NCI-H1417 treated with DMSO at 0.1 percent for 48 hours (cell line): ENCODE data around the gene ROPN1B.
"Not testable (repeated sequence)": the region's sequence is repeated elsewhere in the genome, so short reads cannot be mapped to it uniquely, and the experiment has no call there.

Experiments
- DNase-seq: peaks from one replicate; lab custom pipeline; 2025; lab: John Stamatoyannopoulos, UW

Gene ROPN1B

DNA sequence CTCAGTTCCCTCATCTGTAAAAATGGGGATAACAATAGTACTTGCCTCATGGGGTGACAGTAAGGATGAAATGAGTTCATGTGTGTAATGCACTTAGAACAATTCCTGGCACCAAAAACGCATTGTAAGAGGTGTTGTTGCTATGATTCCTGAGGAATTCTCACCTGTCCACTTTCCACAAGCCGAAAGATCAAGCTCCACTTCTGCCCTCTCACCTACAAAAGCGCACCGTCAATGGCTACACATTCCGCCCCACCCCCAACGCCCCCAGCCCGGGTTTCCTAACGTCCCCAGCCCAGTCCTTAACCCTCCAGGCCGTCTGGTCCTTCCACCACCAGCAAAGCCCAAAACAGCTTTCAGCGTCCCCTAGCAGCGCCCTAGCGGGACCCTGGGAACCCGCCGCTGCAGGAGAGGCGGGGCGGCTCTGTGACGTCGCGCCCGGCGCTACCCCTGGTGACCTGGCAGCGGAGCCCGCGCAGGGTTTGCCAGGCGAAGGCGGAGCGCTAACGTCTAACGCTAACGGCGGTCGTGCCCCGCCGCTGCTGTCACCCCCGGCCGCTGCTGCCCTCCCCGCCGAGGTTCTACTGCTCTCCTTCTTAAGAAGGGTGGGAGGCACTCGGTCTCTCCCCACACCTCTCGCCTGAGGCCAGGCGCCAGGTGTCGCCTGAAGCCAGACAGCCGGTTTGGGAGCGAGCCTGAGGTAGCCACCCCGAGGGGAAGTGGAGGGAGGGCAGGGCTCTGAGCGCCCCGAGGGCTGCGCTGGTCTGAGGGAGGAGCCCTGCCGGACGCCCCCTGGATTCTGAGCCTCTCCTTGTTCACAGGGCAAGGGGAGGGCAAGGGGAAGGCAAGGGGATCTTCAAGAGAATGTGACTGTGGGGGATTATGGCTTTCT lies at the start of gene ROPN1B:
ROPN1B (plus strand) TSS at position 478 of the 892 bp plus-strand sequence. CDS start 2,877 bp downstream, outside the sequence.
- not testable (repeated sequence) for DNase-seq

DNA sequence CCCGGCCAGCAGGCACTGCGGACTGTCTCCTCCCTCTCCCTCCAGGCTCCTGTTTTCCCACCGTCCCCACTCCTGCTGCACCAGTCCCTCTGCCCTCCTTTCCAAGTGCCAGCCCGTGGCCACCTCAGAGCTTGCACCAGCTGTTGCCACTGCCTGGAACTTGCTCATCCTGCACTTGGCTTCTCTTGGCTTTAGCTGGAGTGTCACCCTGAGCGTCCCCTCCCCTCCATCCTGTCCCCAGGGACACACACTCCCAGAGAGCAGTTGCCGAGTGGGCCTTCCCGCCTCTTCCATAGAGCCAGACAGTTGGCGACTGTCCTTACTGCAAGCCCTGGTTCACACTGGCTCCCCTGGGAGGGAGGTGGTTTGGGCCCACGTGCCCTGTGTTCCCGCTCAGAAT lies 48.8 kb upstream of the ROPN1B start:
- not testable (repeated sequence) for DNase-seq

DNA sequence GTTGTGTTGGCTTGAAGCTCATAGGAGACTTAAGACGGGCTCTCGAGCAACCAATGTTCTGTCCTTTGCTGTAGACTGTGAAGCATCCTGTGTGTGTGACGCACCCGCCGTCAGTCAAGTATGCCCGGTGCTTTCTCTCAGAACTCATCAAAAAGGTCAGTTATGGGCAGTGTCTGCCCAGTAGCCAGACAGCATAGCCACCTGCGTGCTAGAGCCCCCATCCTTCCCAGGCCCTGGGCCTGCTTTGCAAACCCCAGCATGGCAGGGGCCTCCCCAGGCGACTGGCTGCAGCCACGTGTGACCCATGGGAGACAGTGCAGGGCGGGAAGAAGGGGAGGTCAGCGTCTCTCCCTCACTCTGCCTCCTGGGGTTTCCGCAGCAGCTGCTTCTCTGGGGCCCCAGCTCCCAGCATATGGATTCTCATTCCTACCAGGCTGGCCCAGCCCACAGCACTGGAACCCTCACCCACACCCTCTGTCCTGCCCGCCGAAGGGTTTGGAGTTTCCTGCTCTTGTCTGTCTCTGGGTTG lies 48.2 kb upstream of the ROPN1B start:
- not testable (repeated sequence) for DNase-seq

DNA sequence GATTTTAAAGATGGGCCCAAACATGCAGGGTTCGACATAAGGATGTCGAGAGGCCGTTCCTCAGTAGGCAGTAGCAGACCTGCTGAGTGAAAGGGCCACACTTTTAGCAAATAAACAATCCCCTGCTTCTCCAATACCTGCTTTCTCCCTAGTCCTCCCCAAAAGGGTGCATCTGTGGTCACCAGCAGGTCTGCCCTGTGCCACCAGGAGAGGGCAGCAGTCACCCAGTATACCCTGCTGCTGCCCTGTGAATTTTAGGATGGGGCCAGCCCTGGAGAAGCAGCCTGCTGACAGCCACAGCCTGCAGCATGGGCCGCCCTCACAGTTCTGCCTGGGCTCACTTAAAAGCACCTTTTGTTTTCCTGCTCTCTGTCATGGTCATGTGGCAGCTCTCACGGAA lies 47.3 kb upstream of the ROPN1B start:
- not testable (repeated sequence) for DNase-seq

DNA sequence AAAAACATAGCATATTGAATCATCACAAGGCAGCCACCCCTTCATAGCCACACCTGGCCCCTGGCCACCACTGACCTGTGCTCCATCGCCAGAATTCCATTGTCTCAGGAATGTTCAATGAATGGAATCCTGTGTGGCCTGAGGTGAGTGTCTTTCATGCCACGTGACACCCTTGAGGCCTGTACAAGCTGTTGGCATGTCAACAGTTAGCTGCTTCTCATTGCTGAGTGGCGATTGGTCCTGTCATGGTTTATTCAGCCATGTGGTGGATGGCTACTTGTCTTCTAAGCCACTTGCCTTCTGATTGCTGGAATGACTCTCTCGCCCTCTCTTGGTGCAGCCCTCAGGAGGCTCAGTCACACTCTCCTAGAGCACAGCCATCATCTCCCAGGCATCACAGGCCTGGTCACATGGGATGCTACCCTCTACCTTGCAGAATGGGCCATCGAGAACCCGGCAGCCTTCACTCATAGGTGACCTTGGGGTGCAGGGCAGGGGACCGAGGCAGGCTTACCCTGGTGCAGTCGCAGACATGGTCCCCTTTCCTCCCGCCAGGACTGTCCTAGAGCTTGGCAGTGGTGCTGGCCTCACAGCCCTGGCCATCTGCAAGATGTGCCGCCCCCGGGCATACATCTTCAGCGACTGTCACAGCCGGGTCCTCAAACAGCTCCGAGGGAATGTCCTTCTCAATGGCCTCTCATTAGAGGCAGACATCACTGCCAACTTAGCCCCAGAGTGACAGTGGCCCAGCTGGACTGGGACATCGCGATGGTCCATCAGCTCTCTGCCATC lies 45.5 kb upstream of the ROPN1B start:
- not testable (repeated sequence) for DNase-seq

DNA sequence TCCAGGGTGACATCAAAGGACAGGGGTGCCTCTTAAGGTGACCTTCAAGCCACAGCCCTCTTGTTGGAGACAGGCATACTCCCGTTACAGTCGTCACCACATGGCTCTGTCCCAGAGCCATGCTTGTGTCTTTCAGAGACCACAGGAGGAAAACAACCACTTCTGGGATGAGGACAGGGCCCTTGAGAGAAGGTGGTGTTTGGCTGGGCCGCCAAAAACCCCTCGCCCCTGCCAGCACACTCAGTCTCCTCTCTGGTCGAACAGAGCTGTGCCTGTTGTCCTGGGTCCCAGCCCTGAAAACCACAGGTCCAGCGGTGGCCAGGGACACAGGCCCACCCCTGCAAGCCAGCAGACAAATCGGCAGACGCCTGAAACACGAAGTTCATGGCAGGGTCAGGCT lies 44.7 kb upstream of the ROPN1B start:
- not testable (repeated sequence) for DNase-seq

DNA sequence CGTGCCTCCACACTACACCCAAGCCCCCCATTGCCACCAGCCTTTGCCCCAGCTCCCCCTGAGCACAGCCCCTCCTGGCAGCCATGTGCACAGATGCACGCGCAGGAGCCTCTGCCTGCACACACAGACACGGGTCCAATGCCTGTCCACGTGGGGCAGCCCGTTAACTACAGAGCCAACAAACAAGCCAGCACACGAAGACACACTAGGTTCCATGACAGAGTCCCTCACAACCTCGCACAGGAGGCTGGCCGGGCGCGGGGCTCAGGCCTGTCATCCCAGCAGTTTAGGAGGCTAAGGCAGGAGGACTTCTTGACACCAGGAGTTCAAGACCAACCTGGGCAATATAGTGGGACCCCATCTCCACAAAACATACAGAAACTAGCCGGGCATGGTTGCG lies 43.3 kb upstream of the ROPN1B start:
- not testable (repeated sequence) for DNase-seq

DNA sequence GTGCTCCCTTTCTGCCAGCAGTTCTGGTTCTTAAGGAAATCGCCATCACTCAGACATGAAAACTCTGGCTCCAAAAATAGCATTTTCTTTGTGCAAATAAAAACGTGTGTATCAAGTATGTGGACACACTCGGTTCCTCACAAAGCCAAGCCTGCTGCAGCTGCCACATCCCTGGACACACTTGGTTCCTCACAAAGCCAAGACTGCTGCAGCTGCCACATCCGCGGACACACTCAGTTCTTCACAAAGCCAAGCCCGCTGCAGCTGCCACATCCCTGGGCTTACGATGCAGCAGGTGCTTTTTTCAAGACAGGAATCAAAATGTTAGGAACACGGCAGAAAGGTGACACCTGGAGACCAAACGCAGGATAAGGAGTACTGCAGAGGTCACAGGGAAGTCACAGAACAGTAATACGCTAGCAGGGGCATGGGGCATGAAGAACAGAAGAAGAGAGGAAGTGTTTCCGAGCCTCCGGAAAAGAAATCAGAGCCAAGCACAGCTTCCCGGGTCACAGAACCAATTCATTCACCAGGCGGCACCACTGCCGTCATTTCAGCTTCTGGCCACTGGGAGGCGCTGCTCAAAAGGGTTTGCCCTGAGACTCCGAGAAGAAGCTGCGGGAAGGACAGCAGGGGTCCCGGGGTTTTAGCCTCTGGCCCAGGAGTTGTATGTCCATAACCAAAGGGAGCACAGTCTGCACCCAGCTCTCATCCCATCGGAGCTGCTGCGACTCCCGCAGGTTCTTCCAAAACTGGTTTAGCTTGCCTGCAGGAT lies 40.0 kb upstream of the ROPN1B start:
- DNase-seq: not testable (repeated sequence)

DNA sequence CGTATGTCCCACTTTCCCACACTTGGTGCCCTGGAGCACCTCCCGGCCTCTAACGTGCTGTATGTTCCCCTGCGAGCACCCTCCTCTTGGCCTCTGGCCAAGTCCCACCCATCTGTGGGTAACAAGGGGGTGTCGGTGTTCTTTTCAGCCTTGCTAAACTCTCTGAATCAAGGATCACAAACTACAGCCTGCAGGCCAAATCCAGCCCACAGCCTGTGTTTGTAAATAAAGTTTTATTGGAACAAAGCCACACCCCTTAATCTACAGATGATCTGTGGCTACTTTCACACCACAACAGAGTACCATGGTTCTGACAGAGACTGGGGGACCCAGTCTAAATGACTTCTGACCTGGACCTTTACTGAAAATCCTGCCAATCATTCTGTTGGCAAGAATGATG lies 39.2 kb upstream of the ROPN1B start:
- DNase-seq: not testable (repeated sequence)

DNA sequence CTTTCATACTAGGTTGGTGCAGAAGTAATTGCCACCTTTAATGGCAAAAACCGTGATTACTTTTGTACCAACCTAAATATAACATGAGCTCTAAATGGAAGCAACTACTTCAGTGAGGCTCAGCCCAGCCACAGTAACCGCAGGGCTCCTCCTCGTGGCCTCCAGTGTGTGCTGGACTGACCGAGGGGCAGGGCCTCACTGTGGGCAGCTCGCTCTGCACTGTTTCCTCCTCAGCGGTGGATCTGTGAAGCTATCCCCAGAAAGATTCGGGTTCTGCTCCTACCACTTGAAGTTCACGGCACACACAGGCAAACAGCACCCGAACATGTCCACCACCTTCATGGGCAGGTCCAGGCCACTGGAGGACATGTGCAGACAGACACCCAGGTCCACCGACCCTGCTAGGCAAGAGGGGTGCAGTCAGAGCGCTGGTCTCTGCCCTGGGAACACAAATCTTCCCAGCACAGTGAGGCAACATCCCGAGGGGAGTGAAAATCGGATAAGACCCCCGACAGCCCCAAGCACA lies 37.6 kb upstream of the ROPN1B start:
- not testable (repeated sequence) for DNase-seq

DNA sequence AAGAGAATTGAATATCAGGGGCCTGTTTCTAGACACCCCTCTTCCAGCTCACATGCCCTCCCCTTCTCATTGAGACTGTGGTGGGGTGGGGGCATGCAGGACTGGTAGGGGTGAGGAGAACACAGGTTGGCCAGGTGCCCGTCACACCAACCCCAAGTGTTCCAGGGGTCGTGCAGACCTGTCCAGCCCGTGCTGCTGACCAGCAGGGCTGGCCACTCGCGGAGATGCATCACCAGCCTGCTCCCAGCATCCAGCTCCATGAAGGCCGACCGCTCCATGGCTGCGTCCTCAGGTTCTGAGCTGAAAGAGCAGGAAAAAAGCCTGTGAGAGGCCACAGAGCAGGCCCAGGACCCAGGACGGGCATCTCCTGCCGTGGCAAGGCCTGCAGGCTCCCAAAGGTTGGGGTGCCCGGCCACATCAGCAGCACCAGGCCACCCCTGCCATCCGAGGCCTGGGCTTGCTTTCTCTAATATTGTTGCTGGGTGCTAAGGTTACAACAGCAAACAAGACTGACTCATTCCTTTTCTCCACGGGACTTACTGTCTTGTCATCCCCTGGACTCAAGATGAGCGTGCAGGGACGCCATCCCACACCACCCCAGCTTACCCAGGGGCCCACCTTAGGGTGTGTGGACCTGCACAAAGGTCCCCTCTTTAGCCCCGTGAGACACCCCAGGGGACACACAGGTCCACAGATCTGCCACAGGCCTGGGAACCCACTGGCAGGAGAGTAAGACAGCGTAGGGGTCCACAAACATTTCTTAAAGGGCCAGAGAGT lies 35.4 kb upstream of the ROPN1B start:
- not testable (repeated sequence) for DNase-seq

DNA sequence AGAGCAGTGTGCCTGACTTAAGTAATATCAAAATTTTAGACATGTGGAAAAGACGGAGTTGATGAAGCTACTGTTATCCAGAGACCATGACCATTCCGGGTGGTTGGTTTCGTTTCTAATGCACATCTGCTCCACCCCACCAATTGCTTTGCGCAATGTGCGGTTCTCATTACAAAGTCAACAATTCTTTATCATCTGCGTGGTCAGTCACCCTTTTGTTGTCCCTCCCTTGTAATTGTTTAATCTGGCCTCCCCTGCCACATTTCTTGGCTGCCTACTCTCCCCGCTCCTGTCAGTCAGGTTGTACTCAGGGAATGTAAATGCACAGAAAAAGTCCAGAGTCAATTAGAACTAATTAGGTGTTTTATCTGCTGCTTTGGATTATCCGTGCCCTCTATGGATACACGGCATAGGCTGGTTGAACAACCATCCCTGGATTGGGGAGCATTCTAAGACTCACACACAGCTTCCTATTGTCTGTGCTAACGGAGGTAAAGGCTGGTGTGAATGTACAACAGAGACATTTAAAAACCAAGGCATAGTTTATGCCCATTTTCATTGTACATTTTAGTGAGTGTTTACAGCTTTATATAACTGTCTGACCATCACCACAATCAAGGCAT lies 33.6 kb upstream of the ROPN1B start:
- not testable (repeated sequence) for DNase-seq

DNA sequence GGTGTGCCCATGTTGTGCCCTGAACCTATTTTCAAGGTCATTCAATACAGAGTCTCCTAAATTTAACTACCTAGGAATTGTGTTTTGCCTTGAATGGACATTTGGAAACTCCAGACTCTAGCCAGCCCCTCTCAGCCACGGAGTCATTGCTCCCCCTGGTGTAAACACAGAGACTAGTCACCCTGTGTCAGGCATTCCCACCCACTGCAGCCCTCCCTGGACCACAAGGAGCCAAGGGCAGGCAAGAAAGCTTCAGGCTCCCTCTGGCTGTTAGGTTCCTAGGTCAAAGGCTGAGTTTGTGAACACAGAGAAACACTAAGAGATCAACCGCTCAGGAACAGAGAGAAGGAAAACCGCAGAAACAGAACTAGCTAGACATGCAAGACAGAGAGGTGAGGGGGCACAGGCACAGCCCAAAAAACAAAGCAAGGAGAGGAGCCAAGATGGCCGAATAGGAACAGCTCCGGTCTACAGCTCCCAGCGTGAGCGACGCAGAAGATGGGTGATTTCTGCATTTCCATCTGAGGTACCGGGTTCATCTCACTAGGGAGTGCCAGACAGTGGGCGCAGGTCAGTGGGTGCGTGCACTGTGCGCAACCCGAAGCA lies 32.7 kb upstream of the ROPN1B start:
- DNase-seq: not testable (repeated sequence)

DNA sequence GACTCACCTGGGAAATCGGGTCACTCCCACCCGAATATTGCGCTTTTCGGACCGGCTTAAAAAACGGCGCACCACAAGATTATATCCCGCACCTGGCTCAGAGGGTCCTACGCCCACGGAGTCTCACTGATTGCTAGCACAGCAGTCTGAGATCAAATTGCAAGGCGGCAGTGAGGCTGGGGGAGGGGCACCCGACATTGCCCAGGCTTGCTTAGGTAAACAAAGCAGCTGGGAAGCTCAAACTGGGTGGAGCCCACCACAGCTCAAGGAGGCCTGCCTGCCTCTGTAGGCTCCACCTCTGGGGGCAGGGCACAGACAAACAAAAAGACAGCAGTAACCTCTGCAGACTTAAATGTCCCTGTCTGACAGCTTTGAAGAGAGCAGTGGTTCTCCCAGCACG lies 32.1 kb upstream of the ROPN1B start:
- not testable (repeated sequence) for DNase-seq

DNA sequence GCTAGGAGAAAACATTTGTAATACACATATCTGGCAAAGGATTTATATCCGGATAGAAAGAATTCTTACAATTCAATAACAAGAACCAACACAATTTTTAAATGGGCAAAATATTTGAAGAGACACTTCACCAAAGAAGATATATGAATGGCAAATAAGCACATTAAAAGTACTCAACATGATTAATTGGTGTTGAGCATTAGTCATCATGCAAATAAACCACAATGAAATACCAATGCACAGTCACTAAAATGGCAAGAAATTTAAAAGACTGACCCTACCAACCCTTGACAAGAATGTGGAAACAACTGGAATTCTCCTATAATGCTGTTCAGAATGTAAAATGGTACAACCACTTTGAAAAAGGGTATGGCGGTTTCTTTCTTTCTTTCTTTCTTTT lies 21.2 kb upstream of the ROPN1B start:
- DNase-seq: not testable (repeated sequence)

DNA sequence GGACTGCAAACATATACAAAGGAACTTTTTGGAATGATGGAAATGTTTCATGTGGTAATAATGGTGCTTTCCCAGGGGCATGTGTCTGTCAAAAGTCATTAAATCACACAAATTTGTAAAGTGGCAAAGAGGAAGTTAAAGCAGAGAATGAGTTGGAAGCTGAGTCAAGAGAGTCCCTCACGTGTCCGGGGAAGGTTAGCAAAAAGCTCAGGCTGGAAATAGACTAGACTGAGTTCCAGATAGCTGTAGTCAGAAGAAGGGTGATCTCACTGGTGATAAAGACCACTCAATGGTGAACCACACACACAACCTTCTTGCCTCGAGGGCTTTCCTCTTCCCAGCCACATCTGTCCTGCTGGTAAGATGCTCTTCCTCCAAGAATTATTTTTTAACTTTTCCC lies 20.1 kb upstream of the ROPN1B start:
- not testable (repeated sequence) for DNase-seq

DNA sequence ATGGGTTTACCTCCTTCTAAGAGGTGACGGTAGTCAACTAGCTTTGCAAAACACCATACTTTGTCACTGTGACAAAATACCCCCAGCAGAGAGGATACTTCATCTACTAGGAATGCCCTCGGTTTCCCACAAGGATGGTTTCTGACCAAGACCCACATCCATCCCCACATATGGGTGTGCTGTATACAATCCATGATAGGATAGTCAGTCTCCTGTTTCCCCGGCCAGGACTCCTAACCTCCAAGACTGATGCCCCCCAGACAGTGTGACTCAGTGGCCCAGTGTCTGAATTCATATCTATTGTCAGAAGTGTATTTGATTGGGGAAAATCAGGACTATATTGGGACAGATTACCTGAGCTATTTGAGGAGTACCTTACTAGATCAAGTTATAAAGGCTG lies 17.8 kb upstream of the ROPN1B start:
- not testable (repeated sequence) for DNase-seq

DNA sequence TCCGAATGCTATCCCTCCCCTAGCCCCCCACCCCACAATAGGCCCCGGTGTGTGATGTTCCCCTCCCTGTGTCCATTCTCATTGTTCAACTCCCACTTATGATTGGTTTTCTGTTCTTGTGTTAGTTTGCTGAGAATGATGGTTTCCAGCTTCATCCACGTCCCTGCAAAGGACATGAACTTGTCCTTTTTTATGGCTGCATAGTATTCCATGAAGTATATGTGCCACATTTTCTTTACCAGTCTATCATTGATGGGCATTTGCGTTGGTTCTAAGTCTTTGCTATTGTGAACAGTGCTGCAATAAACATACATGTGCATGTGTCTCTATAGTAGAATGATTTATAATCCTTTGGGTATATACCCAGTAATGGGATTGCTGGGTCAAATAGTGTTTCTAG lies 12.0 kb upstream of the ROPN1B start:
- DNase-seq: not testable (repeated sequence)

DNA sequence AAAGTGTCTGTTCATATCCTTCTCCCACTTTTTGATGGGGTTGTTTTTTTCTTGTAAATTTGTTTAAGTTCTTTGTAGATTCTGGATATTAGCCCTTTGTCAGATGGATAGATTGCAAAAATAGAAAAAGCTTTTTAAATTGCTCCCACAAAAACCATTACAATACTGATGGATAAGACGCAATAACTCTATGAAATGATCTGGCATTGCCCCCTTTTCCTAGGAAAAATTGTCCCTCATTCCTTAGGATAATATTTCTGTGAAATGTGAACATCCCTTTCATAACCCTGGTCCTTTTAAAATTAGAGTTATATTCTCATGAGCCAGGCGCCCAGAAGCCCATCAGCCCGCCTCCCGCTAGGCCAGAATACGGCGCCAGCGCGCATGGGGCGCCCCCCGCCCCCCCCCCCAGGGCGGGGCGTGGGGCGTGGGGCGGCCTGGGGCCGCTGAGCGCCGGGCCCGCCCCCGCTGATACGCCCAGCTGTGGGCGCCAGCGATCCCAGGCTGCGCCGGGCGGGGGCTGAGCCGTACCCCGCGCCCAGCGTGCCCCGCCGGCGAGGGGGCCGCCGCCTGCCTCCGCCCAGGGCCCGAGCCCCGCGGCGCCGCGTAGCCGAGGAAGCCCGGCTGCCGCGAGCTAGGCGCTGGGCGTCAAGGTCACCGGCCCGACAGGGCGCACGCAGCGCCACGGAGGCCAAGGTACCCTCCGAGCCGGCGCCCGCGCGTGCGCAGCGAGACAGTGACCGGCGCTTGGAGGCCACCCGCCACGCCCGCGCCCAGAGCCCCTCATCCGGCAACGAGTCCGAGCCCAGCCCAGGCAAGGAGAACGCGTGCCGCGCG lies 11.1 kb upstream of the ROPN1B start:
- no peak for DNase-seq
